NCI-H2196 treated with DMSO at 0.1 percent for 48 hours (cell line): Measurements from ENCODE around the gene OSBPL5.
"Not testable (repeated sequence)": the region's sequence is repeated elsewhere in the genome, so short reads cannot be mapped to it uniquely, and the experiment has no call there.

Experiments
- DNase-seq: peaks from one replicate; lab custom pipeline; 2025; ENCODE audit not compliant: unreplicated experiment; lab: John Stamatoyannopoulos, UW

OSBPL5 gene

DNA sequence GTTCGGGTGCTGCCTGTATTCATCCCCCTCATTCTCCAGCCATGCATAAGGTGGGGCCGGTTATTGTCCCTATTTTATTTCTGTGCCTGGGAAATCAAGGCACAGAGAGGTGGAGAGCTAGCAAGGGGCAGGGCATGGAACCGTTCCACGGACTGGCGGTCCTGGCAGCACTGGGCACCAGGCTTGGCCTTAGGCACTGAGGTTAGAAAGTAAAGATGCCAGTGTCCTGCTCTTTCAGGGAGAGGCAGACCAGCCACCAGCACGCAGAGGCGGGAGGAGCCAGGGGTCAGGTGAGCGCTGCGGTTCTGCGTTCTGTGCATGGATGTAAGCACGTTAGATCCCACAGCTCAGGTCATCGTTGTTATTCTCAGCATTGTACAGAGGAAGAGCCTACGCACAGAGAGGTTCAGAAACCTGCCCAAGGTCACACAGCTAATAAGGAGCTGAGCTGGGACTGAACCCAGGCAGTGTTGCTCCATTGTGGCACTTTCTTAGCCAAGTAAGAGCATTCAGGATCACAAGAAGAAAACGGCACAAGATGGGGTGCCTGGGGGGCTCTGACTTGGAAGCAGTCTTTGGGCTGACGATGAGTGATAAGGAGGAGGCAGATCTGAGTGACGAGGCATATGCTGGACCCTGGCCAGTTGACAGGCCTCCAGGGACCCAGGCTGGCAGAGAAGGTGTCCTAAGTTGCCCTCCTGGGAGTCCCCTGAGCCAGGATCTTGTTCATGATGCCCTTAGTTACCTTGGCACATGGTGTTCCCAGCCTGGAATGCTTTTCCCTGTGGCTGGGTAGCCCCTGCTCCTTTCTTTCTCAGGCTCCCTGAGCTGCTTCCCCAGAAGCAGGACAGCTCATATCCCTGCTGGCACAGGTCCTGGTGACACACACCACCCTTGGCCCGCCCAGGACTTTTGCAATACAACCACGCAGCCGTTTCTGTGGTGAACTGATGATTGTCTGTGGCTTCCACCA lies 41.1 kb downstream of the OSBPL5 start:
- no peak for DNase-seq

DNA sequence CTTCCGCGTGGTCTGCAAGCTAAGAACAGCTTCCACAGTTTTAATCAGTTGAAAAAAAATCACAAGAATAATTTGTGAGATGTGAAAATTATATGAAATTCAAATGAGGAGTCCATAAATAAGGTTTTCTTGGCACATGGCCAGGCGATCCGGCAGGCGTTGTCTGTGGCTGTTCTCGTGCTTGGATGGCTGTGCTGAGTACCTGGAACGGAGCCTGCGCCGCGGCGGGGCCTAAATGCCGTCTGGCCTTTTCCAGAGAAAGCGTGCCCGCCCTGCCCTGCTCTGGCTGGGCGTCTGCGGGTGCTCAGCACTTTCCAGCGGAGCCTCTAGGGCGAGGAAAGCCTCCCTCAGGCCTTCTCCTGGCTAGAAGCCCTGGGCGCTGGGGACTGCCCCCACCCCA lies 41.8 kb downstream of the OSBPL5 start:
- peak; percentile 31 for DNase-seq

DNA sequence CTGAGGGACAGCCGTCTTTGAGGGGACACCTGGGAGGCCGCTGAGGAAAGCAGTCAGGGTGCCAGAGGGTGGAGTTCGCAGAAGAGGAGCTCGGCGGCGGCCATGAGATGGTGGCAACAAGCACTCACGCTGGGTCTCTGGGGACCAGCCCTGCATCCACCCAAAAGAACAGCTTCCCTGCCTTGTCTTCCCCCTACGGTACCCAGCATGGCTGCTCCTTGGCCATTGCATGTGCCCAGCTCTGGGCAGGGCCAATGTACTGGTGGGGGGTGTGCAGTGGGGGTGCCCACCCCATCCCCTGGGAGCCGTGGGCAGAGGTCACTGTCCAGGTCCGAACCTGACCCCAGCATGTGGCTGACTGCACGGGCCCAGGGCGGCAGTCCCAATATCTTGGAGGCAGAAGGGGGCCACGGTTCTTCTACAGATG lies 42.3 kb downstream of the OSBPL5 start:
- DNase-seq = no peak

DNA sequence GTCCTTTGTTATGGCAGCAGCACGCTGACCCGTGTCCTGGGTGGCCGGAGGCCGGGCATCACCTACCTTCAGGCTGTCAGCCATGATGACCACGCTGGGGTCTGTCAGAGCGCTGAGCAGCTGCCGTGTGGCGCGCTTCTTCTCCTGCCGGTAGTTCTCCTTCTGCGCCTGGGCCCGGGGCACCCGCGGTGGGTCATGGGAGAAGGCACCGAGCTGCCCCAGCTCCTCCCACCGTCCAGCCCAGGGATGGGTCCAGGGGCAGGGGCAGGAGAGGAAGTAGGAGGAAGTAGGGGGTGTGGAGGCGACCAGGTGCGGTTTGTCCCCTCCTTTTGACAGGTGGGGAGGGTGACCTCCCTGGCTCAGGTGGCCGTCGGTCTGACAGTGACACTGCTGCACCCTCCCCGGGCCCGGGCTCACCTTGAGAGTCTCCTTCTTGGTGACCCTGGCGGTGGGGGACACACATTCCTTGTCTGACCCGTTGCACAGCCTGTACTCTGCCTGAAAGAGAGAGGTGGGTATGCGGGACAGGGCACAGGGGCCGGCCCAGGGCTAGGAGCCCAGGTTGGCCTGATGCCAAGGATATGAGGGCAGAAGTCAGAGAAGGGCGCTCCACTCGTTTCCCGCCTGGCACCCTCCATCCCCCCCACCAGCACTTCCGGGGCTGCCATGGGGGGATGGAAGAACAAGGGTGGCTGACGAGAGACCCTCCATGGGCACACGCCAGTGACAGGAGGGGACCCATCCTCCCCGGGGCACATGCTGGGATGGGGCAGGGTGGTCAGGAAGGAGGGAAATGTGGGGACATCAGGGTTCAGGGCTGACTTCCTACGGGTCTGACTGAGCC lies 43.0 kb downstream of the OSBPL5 start:
- no peak for DNase-seq

DNA sequence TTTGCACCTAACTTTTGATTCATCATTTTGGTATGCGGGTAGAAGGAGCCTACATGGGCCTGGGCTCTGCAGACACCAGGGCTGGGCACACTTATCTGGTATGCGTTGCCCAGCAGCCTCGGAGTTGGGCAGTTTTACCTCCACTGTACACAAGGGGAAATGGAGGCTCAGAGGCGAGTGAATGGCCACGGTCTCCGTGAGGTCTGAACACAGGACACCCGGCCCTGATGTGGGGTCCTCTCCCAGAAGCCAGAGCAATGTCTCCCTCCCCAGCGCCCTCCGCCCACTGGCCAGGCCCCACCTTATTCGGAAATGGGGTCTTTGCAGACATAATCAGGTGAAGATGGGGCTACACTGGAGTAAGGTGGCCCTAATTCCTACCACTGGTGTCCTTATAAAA lies 43.7 kb downstream of the OSBPL5 start:
- no peak for DNase-seq

DNA sequence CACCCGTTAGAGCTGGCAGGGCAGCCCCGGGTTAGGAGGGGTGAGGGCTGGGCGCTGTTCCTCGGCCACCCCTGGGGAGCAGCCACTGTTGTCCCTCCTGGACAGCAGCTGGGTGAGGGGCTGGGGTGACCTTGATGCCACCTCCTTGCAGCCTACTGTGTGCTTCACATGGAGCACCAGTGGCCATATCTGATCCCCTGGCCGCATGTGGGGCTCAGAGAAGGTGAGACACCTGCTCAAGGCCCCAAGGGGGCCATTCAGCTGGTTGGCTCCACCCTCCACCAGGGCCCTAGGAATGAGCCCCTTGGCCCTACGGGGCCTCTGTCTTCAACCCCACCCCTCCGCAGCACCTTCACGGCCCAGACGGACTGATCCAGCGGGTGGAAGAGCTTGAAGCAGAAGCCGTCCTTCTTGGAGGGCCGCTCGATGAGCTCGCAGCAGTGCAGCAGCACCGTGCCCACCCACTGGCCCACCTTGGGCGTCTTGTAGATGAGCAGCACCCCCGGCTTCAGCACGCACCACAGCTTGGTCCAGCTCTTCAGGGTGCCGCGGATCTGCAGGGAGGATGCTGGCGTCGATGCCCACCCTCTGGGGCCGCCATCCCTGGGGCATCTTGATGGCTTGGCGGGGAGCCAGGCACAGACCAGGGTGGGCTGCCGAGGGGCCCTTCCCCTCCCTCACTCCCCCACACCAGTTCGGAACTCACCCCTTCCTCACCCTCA lies 44.9 kb downstream of the OSBPL5 start:
- no peak for DNase-seq

DNA sequence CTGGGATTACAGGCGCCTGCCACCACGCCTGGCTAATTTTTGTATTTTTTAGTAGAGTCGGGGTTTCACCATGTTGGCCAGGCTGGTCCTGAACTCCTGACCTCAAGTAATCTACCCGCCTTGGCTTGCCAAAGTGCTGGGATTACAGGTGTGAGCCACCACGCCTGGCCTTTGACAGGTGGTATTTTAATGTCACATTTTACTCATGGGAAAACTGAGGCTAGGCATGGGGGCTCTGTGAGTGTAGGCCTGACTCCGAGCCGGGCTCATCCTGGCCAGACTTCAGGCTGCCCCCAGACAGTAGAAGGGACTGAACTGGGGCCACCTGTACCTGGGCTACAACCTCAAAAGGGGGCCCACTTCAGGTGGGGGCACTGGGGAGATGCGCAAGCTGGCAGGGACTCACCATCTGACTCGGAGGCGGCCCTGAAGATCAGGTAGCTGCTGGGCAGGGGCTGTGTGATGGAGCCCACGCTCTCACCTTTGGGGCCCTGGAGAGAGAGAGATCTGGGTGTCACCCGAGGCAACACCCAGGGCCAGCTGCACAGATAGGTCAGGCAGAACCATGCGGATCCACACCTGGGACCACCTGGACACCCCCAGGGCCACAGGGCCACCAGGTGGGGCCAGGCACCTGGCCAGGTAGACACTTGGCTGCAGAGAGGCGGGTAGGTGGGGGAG lies 45.8 kb downstream of the OSBPL5 start:
- DNase-seq = no peak

DNA sequence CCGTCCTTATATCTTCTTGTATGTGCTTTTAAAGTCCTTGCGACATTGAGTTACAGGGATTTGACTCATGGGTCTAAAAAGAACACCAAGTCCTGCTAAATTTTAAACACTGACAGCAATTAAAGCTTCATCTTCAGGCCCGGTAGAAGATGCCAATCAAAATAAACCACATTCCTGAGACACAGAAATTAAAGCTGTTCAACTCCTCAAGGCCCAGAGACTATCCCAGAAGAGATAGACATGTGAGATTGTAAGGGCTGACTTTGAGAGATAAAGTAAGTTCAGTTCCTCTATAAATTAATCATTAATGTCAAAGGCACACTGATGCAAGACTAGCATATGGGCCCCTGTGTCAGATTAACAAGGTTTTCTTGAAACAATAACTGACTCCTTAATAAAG lies 49.8 kb downstream of the OSBPL5 start:
- no peak for DNase-seq

DNA sequence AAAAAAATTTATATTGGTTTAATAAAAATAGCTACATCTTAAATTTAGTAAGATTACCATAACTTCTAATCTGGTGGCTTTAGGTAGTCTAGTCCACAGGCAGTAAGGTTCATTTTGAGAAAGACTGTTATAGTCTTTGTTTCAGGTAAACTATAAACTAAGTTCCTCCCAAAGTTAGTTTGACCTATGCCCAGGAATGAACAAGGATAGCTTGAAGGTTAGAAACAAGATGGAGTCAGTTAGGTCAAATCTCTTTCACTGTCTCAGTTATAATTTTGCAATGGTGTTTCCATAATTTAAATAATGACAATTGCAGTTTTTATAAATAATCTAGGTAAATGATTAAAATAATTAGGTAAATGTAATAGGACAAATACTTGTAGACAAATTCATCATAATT lies 51.4 kb downstream of the OSBPL5 start:
- not testable (repeated sequence) for DNase-seq

DNA sequence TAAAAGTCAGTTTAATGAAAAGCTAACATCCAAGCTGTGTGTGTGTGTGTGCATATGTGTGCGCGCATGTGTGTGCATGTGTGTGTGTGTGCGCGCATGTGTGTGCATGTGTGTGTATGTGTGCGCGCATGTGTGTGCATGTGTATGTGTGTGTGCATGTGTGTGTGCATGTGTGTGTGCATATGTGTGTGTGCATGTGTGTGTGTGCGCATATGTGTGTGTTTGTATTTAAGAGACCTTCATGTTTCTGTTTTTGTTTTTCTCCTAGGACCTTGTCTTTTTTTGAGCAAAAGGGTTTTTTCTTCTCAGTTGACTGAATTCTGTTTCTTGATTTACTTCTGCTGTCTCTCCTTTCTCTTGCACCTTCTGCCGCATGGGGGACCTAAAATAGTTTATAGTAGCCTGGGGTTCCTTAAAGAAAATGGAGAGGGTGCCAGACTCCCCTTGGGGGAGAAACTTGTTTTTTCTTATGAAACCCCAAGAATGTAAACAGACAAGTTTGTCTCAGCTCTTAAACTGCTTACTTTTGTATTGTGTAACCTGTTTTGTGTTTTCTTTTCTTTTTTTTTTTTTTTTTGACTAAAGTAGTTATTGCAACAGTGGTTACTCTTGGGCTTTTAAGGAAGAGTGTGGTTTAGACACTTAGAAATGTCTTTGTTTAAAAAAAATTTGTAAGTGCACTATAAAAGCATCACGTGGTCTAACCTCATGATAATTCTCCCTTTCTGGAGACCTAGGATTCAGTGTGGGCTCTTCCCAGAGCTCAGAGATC lies 53.0 kb downstream of the OSBPL5 start:
- DNase-seq = no peak

DNA sequence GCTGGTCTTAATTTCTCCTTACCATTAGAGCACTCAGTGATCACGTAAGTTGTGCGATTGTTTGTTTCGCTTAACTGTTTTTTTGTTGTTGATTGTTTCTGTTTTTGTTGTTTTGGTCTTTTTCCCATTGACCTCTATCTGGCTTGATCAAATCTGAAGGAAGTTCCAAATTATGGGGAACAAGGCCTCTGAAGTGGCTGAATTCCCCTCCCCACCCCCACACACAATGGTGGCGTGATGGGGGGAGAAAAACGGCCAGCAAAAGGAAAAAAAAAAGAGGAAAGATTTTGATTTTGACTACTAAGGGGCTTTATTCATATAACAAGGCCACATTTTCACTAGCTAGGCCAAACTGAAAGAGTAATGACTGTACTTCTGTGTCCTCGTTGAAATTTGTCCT lies 53.6 kb downstream of the OSBPL5 start:
- no peak for DNase-seq

DNA sequence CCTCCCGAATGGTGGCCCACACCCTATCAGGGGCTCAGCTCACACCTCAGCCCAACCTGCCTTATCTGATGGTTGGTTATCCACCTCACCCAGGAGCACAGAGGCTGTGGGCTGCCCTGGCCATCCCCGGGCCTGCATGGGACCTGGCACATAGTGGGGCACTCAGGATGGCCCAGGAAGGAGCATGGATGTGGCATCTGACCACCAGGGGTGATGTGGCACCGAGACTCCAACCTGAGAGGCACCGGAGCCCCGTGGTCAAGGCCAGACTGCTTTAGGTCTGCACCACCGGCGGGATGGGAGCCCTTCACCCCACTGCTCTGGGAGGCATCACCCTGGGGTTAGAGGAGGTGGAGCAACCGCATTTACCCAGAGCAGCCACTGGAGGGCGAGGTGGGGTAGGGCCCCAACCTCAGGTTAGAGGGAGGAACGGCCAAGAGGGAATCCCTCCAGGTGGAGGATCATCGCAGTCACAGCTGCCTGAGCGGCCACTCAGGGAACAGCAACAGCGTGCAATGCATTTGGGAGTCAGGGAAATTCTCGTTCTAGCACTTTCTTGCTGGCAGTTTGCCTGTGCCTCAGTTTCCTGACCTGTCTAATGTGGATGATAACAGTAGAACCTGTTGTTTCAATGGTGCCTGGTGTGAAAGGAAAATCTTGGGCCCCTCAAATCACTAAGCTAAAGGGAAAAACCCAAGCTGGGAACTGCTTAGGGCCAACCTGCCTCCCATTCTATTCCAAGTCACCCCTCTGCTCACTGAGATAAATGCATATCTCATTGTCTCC lies 55.0 kb downstream of the OSBPL5 start:
- DNase-seq = peak; percentile 7

DNA sequence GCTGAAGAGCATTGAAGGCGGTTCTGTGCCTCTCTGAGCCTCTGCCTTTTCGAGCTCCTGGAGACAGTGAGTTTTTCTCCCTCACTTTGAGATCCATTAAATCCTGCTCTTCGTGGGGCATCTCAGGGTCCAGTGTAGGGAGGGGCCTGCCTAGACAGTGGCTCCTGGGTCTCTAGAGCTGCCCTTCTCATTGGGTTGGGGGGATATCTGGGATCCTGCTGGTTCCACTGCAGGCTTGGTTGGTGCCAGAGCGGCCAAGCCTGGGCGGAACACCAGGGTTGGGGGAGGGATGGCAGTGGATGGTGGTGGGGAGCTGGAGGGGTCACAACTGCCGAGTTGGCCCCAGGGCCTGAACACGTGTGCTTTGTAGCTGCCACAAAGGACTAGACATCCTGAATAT lies 55.7 kb downstream of the OSBPL5 start:
- DNase-seq = no peak

DNA sequence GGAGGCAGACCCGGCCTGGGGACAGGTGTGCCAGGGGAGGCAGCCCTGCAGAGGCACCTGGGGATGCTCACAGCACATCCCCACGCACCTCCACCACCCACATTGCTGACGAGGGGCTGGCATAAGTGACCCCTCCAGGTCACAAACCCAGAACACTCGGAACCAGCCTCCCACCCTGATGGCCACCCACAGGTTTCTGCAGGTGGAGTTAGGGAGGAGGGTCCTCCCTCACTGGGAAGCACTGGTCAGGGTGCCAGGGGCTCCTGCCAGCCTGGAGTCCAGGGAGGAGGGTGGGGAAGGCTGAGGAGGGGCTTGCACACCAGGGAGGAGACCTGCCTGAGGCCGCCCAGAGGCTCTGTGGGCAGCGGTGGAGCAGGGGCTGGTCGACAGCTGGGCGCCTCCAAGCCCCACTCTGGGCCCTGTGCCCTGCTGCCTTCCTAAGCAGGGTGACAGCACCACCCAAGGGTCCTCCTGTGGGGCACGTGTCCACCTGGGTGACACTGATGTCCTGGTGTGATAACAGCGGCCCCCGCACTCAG lies 56.9 kb downstream of the OSBPL5 start:
- DNase-seq = no peak

DNA sequence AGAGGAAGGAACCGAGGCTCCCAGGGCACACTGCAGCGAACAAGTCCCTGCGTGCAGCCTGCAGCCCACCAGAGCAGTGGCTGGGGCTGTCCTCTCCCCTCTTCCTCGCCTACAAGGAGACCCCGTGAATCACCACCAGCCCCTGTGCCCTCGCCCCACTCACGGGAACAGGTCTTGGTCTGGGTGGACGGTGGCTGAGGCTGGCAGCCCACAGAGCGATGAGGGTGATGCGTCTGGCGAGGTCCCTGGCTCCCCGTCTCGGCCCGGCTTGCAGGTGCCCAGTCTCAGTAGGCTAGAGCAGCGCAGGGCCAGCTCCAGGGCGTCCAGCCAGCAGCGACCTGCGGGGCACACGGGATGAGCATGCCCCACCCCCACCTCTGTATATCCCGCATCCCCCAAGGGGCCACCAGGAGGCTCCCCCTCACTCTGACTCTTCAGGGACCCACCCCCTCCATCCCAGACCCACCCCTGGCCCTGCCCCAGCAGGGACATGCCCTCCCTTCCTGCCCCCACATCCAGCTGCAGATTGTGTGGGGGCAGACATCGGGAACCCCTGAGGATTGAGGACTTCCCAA lies 57.4 kb downstream of the OSBPL5 start:
- no peak for DNase-seq

DNA sequence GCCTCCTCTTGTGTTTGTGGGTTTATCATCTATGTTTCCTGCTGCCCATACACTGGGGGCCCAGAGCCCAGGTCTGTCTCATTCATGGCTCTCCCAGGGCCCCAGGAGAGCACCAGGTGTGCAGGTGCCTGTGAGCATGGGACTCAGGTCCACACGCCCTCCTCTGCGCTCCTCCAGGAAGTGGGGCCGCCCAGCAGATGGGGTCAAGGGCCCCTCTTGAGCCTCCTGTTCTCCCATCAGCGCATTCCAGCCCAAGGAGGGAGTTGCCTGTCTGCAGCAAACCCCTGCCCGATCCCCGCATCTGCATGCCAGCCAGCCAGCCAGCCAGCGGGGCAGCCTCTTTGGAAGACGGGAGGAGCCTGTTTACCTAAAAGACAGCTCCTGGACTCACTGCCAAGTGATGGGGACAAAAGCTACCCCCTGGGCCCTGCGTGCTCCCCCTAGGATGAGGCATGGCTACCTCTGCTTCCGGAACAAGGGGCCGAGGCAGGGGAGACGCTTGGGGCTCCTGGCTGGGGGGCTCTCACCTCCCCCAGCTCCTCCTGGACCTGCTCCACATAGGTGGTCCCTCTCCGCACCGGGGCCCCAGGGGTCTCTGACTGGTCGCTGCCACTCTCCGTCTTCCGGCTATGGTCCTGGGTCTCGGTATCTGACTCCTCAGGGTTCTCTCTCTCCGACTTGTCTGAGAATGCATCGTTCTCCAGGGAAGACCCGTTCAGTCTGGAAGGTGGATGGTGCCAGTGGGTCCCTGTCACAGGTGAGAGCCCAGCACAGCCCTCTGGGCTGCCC lies 58.2 kb downstream of the OSBPL5 start:
- no peak for DNase-seq

DNA sequence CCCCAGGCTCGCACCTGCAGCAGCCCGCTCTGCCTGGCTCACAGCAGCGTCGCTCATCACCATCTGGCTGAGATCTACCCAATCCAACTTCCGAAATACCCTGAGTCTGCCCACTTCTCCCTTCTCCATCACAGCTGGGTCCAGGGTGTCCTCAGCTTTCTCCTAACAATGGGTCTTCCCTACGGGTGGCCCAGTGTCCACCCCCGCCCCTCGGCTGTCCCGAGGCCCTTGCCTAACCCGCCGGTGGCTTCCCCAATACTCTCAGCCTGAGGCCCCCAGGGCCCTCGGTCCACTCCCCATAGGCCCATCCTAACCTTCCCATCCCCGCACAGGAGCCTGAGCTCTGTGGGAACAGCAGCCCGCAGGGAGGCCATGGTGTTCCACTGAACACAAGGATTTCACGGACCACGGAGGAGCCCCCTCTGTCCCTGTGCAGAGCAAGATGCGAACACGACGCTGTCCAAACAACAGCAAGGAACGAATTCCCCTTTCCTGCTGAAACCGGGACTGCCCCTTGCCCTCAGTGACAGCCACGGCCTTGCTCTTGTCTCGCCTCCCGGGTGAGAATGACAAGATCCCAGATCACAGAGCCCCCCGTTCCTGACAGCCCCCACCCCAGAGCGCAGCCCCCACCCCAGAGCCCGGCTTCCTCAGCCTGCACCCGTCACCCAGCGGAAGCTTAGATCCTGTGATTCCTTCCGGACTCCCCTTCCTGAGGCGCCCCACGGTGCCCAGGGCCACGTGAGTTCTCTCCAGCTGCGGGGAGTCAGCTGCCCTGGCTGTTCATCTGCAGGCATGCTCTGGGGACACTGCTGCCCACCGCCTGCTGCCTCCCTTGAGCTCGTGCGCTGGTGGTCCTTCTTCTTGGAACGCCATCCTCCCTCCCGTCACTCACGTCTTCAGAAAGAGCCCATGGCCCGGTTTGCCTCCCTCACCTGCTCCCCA lies 59.0 kb downstream of the OSBPL5 start:
- no peak for DNase-seq
